NT2/D1 (cell line): ENCODE results near the gene ATN1.

Experiments used
- SUZ12 ChIP-seq: IDR thresholded peaks from 2 replicates; pipeline ENCODE4 v1.6.1; 2011; ENCODE audit not compliant: insufficient read length, insufficient read depth; ENCODE audit errors: extremely low read depth
- YY1 ChIP-seq: IDR thresholded peaks from 2 replicates; pipeline ENCODE4 v1.6.1; 2011; ENCODE audit not compliant: insufficient read length, insufficient read depth
- ZNF274 ChIP-seq: IDR thresholded peaks from 2 replicates; pipeline ENCODE4 v1.6.1; 2011; ENCODE audit warnings: mild to moderate bottlenecking, low read depth, low read length

DNA sequence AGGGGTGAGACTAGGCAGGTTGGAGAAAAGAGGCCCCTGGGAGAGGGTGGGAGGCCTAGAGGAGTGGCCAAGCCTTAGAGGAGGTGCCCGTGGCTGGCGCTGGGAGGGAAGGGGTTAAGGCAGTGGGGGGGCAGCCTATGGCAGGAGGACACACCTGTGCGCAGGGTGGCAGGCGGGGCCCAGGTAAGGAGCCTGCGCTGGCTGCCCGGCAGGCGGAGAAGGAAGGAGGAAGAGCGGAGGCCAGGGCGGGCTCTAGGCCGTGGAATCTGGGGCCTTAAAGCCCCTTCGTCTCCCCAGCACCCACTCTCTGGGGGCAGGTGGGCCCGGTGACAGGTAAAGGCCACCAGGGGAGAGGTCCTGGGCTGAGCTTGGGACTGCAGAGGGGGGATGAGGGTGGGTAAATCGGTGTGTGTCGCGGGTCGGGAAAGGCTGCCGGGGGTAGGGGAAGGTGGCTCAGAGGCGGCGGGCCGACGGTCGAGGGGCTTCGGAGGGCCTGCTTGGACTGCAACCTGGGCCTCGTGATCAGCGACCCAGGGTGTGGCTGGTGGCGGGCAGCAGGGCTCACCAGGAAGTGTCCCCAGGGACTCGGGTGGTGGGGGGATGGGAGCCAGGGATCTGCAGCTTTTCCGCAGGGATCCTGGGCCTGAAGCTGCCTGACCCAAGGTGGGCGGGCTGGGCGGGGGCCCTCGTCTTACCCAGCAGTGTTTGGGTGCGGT is 35.4 kb downstream of the ATN1 start:
- no peak for TF ChIP-seq YY1
- TF ChIP-seq ZNF274, result no peak
- TF ChIP-seq SUZ12, result no peak
